Breast epithelium (tissue), 4 donors: ENCODE data around the gene SDK2. TPM values are rescaled to one million over a fixed set of nuclear protein-coding genes. Genes with fewer than 3 reads are reported as not detected.

Source experiments
- DNase-seq, 2 donors: peaks; one replicate each; pipeline ENCODE4 v3.0.0-alpha.2; 2019; ENCODE audit warnings: low spot score in 2 of 2
- H3K27ac ChIP-seq, 2 donors: fragments of 200-600 bp; sonication (generic) in 1 of 2; one replicate each; pipeline ENCODE4 v1.5.1; 2016 to 2019; ENCODE audit warnings: mild to moderate bottlenecking in 1 of 2
- H3K27me3 ChIP-seq, 2 donors: fragments of 200-600 bp; sonication (generic) in 1 of 2; one replicate each; pipeline versions ENCODE4 v1.5.1 to v1.6.0; 2017 to 2019; ENCODE audit warnings: control low read depth in 1 of 2, mild to moderate bottlenecking in 1 of 2
- H3K36me3 ChIP-seq: fragments of 200-600 bp; one replicate; pipeline ENCODE4 v1.5.1; 2019
- H3K4me1 ChIP-seq, 2 donors: fragments of 200-600 bp; sonication (generic); one replicate each; pipeline ENCODE4 v1.5.1; 2016 to 2019; ENCODE audit warnings: control low read depth in 1 of 2
- H3K4me3 ChIP-seq, 3 donors: fragments of 200-600 bp; sonication (generic); 1 replicate in 2 of 3; 2 replicates in 1 of 3; pipeline ENCODE4 v1.5.1; 2016 to 2019; ENCODE audit warnings: mild to moderate bottlenecking in 3 of 3, moderate library complexity in 2 of 3
- H3K9me3 ChIP-seq, 2 donors: fragments of 200-600 bp; sonication (generic) in 1 of 2; one replicate each; pipeline ENCODE4 v1.5.1; 2016 to 2019; ENCODE audit warnings: control low read depth in 1 of 2
- POLR2A ChIP-seq: fragments of 450-650 bp; IDR thresholded peaks from one replicate; pipeline ENCODE4 v1.6.1; 2016; ENCODE audit warnings: antibody characterized with exemption, mild to moderate bottlenecking, moderate library complexity
- POLR2AphosphoS5 ChIP-seq, 3 donors: sonication (generic); formaldehyde crosslinking; IDR thresholded peaks; one replicate each; pipeline ENCODE4 v1.6.1; 2017; ENCODE audit warnings: antibody characterized with exemption in 3 of 3
- intact Hi-C: fragments of 100-400 bp; cut with DNase I; formaldehyde crosslinking; loops from one replicate; pipeline ENCODE4 v1.15.1; 2023; ENCODE audit warnings: low total_unique reads
- total RNA-seq, 3 donors: library from RNA; depleted of rRNA; stranded (reverse); fragments of >200 nt; gene quantifications; one replicate each; pipeline ENCODE4 v1.1.0, GENCODE V29; 2016
- TF ChIP-seq, protein P1 (sequence below), 3 donors: fragments of 450-650 bp; IDR thresholded peaks; one replicate each; pipeline ENCODE4 v1.5.1; 2016 to 2017; ENCODE audit warnings: antibody characterized with exemption in 3 of 3, mild to moderate bottlenecking in 3 of 3, moderate library complexity in 3 of 3

Gene SDK2
- total RNA-seq, 3 donors from 2014 or later, result 0.16 to 2.9 (median 2.6) TPM

DNA sequence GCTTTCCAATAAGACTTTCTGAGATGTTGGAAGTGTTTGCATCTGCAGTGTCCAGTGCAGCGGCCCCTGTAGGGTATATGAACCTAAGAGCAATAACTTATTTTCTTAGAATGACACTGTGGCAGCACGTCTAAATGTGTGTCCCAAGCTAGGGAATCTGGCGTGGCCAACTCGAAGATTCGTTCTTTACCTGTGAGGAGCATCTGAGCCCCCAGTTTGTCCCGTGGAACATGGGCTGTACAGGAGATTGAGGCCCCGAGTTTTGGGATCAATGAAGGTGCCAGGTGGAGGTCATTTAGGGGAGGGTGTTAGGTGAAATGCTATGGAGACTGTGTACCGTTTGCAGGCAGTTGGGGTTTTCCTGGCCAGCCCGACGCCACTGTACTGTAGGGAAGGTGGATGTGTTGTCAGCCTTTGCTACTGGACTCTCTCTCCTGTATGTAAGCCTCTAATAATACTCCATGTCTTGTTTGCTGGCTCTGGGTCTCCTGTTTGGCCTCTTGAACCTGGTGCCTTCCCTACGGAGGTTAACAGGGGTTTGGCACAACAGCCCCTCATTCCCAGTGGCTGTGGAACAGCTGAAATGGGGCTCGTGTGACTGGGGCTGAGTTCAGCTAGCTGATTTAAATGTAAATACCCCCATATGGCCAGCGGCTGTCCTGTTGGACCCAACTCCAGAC is 45.5 kb upstream of the SDK2 start:
- DNase-seq, result no peak
- intact Hi-C loops, result no loop called here

DNA sequence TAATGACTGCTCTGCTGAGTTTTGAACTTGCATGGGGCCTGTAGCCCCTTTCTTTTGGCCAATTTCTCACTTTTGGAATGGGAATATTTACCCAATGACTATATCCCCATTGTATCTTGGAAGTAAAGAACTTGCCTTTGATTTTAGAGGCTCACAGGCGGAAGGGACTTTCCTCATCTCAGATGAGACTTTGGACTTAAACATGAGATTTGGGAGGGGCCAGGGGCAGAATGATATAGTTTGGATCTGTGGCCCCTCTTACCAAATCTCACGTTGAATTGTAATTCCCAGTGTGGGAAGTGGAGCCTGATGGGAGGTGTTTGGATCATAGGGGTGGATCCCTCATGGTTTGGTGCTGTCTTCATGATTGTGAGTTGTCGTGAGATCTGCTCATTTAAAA is 42.7 kb upstream of the SDK2 start:
- peaks cover 8 to 9% of the 10 kb centered on the region in 2 donors for H3K9me3 ChIP-seq
- intact Hi-C loops, result no loop called here
- no peak for TF ChIP-seq POLR2A
- TF ChIP-seq POLR2AphosphoS5 (IDR thresholded peaks at IDR 0.05), result no peak
- TF ChIP-seq, protein P1, sequence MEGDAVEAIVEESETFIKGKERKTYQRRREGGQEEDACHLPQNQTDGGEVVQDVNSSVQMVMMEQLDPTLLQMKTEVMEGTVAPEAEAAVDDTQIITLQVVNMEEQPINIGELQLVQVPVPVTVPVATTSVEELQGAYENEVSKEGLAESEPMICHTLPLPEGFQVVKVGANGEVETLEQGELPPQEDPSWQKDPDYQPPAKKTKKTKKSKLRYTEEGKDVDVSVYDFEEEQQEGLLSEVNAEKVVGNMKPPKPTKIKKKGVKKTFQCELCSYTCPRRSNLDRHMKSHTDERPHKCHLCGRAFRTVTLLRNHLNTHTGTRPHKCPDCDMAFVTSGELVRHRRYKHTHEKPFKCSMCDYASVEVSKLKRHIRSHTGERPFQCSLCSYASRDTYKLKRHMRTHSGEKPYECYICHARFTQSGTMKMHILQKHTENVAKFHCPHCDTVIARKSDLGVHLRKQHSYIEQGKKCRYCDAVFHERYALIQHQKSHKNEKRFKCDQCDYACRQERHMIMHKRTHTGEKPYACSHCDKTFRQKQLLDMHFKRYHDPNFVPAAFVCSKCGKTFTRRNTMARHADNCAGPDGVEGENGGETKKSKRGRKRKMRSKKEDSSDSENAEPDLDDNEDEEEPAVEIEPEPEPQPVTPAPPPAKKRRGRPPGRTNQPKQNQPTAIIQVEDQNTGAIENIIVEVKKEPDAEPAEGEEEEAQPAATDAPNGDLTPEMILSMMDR (IDR thresholded peaks at IDR 0.05), result no peak

More for the DNA sequence above, 45.5 kb upstream of the SDK2 start:
- peaks cover 0 to 12% of the 10 kb centered on the region in 2 donors for H3K27me3 ChIP-seq
- H3K9me3 ChIP-seq, result no peaks in the 10 kb centered on the region
- H3K27ac ChIP-seq, result no peak overlapping the region
- no peaks in the 10 kb centered on the region for H3K36me3 ChIP-seq
- H3K4me3 ChIP-seq, result no peak overlapping the region
- H3K4me1 ChIP-seq, result no peaks in the 10 kb centered on the region
- TF ChIP-seq POLR2A (no peak), POLR2AphosphoS5 (IDR thresholded peaks at IDR 0.05) (no peak)
- TF ChIP-seq, protein P1 (IDR thresholded peaks at IDR 0.05), result no peak

DNA sequence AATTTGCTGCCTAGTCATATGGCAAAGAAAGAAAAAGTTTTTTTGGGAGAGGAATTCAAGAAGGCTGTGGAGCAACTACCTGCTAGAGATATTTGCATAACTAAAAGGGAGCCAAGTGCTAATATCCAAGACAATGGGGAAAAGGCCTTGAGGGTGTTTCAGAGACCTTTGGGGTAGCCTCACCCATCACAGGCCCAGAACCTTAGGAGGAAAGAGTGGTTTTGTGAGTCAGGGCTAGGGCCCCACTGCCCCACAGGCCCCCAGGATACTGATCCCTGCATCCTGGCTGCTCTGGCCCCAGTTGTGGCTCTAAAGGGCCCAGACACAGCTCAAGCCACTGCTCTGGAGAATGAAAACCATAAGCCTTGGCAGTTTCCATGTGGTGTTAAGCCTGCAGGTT is 41.9 kb upstream of the SDK2 start:
- Histone ChIP-seq H3K27me3 (peaks cover 0 to 12% of the 10 kb centered on the region in 2 donors), H3K36me3 (no peaks in the 10 kb centered on the region), H3K27ac (no peak overlapping the region), H3K4me1 (no peaks in the 10 kb centered on the region), H3K9me3 (peaks cover 12 to 16% of the 10 kb centered on the region in 2 donors), H3K4me3 (no peak overlapping the region)
- TF ChIP-seq, protein P1 (IDR thresholded peaks at IDR 0.05), result no peak
- intact Hi-C loops, result no loop called here
- no peak for DNase-seq

More for the DNA sequence above, 42.7 kb upstream of the SDK2 start:
- no peak for DNase-seq
- H3K27me3 ChIP-seq, result peaks cover 0 to 12% of the 10 kb centered on the region in 2 donors
- no peaks in the 10 kb centered on the region for H3K4me1 ChIP-seq
- H3K4me3 ChIP-seq, result no peak overlapping the region
- no peak overlapping the region for H3K27ac ChIP-seq
- no peaks in the 10 kb centered on the region for H3K36me3 ChIP-seq

DNA sequence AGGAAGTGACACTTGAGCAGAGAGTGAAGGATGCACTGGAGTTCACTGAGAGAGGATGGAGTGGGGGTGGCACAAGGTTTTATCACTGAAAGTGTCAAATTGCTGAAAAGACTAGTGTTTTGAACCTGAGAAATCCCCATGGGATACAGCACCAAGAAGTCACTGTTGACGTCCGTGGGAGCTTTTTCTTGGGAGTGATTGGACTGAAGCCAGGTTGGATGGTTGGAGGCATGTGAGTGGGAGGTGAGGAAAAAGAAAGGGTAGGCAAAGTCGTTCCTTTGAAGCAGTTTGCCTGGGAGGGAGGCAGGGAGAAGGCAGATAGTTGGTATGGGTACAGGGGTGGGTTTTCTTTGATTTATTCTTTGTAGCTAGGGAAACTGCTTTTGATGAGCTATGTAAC is 39.9 kb upstream of the SDK2 start:
- TF ChIP-seq, protein P1 (IDR thresholded peaks at IDR 0.05), result no peak
- TF ChIP-seq POLR2AphosphoS5 (IDR thresholded peaks at IDR 0.05) (no peak), POLR2A (no peak)
- Histone ChIP-seq H3K27ac (no peak overlapping the region), H3K4me1 (no peaks in the 10 kb centered on the region), H3K4me3 (no peak overlapping the region), H3K9me3 (peaks cover 12 to 16% of the 10 kb centered on the region in 2 donors), H3K27me3 (peaks cover 0 to 2% of the 10 kb centered on the region in 2 donors), H3K36me3 (no peaks in the 10 kb centered on the region)
- intact Hi-C loops, result loop anchor here (5.0 kb wide), 1 partner anchor 1218 kb away; no protein-coding TSS in a partner anchor
- no peak for DNase-seq

DNA sequence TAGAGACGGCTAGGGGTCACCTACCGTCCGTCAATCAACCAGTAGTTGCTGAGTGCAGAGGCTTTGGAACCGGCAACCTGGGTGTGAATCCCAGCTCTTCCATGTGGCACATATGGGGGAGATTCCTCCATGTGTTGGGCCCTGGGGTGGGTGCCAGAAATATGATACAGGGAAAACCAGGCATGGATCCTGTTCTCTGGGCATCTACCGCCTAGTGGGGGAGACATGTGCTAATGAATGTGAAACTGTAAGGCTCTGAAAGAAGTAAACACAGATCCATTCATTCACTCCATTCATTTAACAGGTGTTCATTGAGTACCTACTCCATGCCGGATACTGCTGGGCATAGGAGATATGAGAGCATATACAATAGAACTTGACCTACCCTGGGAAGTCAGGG is 39.5 kb upstream of the SDK2 start:
- no peak for DNase-seq
- H3K9me3 ChIP-seq, result peaks cover 12 to 16% of the 10 kb centered on the region in 2 donors
- TF ChIP-seq POLR2A (no peak), POLR2AphosphoS5 (IDR thresholded peaks at IDR 0.05) (no peak)
- TF ChIP-seq, protein P1 (IDR thresholded peaks at IDR 0.05), result no peak
- no peak overlapping the region for H3K4me3 ChIP-seq
- intact Hi-C loops, result loop anchor here (5.0 kb wide), 1 partner anchor 1219 kb away; no protein-coding TSS in a partner anchor
- no peak overlapping the region for H3K27ac ChIP-seq
- H3K36me3 ChIP-seq, result no peaks in the 10 kb centered on the region
- no peaks in the 10 kb centered on the region for H3K4me1 ChIP-seq
- H3K27me3 ChIP-seq, result peaks cover 0 to 5% of the 10 kb centered on the region in 2 donors
